K562 (cell line): Measurements from ENCODE around the gene GPHN. TPM values are rescaled to one million over a fixed set of nuclear protein-coding genes. Genes with fewer than 3 reads are reported as not detected.

Experiments
- ATAC-seq: fragments of 200-7000 bp; cut with Tn5 transposase; 3 replicates; pipeline ENCODE4 v1.9.1; 2020; ENCODE audit warnings: moderate library complexity
- BruUV-seq: library from RNA; stranded (reverse); fragments of 400-500 nt; replicated peaks from 2 replicates; lab custom pipeline; 2021; lab: Mats Ljungman, UMichigan
- CTCF ChIA-PET: fragments of 300-600 bp; formaldehyde crosslinking; extraction: SDS; loops from one replicate; lab custom pipeline; 2021; ENCODE audit warnings: low intra/inter-chr PET ratio; lab: Yijun Ruan, JAX
- POLR2A ChIA-PET: fragments of 300-600, 350-650 bp; sonication (Branson Sonifier 250); formaldehyde crosslinking; extraction: SDS; loops from one replicate; lab custom pipeline; 2021; ENCODE audit warnings: antibody characterized with exemption, inconsistent platforms; lab: Yijun Ruan, JAX
- DNase-seq, 4 experiments: peaks; one replicate each; pipeline versions ENCODE4 v3.0.0 to v3.0.0-alpha.2; 2011 to 2018; ENCODE audit warnings: low spot score in 3 of 4, mixed read lengths in 3 of 4; ENCODE audit errors: extremely low read depth in 1 of 4
- FAIRE-seq: peaks from 2 replicates; lab custom pipeline; 2011; peaks lifted over from hg19 to GRCh38; lab: Jason Lieb, UNC
- H2AFZ ChIP-seq: 2 replicates; pipeline ENCODE4 v1.6.0; 2011; ENCODE audit warnings: low read depth, low read length, control low read depth, inconsistent platforms
- H3K27ac ChIP-seq: fragments of 200-600 bp; 3 replicates; pipeline ENCODE4 v1.8.0; 2011; ENCODE audit warnings: low read depth, mild to moderate bottlenecking, control low read depth, inconsistent platforms, low read length, moderate library complexity, mixed read lengths; ENCODE audit errors: extremely low read depth
- H3K27me3 ChIP-seq, 2 experiments: fragments of 300-600 bp in 1 of 2; 2 replicates in 1 of 2; 3 replicates in 1 of 2; pipeline versions ENCODE4 v1.6.0 to v1.8.0; 2011; ENCODE audit warnings: inconsistent platforms in 2 of 2, low read length in 2 of 2, mild to moderate bottlenecking in 1 of 2, mixed read lengths in 1 of 2, moderate library complexity in 1 of 2; ENCODE audit not compliant: control insufficient read depth in 2 of 2, insufficient read depth in 2 of 2
- H3K36me3 ChIP-seq: fragments of 300-600 bp; 3 replicates; pipeline ENCODE4 v1.8.0; 2011; ENCODE audit warnings: mild to moderate bottlenecking, low read length, inconsistent platforms; ENCODE audit not compliant: control insufficient read depth, insufficient read depth
- H3K4me1 ChIP-seq, 2 experiments: fragments of 200-600 bp in 1 of 2; replicated peaks in 1 of 2; 2 replicates in 1 of 2; 3 replicates in 1 of 2; pipeline versions ENCODE4 v1.5.1 to v1.8.0; 2011; ENCODE audit warnings: inconsistent platforms in 2 of 2, low read length in 2 of 2, mild to moderate bottlenecking in 1 of 2, mixed read lengths in 1 of 2, moderate library complexity in 1 of 2; ENCODE audit not compliant: control insufficient read depth in 2 of 2, insufficient read depth in 2 of 2
- H3K4me2 ChIP-seq: 2 replicates; pipeline ENCODE4 v1.6.1; 2011; ENCODE audit warnings: low read length, control low read depth, inconsistent platforms, mixed read lengths; ENCODE audit not compliant: insufficient read depth
- H3K4me3 ChIP-seq: fragments of 200-600 bp; sonication (generic), shearing (Covaris generic); 2 replicates; pipeline ENCODE4 v1.5.1; 2016; ENCODE audit warnings: control low read depth, inconsistent platforms
- H3K79me2 ChIP-seq: fragments of 200-600 bp; 3 replicates; pipeline ENCODE4 v1.8.0; 2011; ENCODE audit warnings: low read length, inconsistent platforms; ENCODE audit not compliant: control insufficient read depth, insufficient read depth
- H3K9ac ChIP-seq, 2 experiments: 2 replicates each; pipeline versions ENCODE4 v1.6.0 to v1.6.1; 2011; ENCODE audit warnings: low read depth in 2 of 2, low read length in 2 of 2, control low read depth in 1 of 2, inconsistent platforms in 1 of 2, mild to moderate bottlenecking in 1 of 2, mixed read lengths in 1 of 2; ENCODE audit not compliant: insufficient read depth in 1 of 2
- H3K9me1 ChIP-seq: one replicate; pipeline ENCODE4 v1.6.0; 2011; ENCODE audit warnings: inconsistent platforms, mild to moderate bottlenecking, low read length, moderate library complexity; ENCODE audit not compliant: control insufficient read depth, insufficient read depth
- H3K9me3 ChIP-seq: replicated peaks from 2 replicates; pipeline ENCODE4 v1.5.1; 2011; ENCODE audit warnings: low read depth, low read length, inconsistent platforms; ENCODE audit not compliant: control insufficient read depth, insufficient read depth
- H4K20me1 ChIP-seq: replicated peaks from 2 replicates; pipeline ENCODE4 v1.6.1; 2011; ENCODE audit warnings: low read length, inconsistent platforms, mixed read lengths; ENCODE audit not compliant: control insufficient read depth, insufficient read depth
- CAMTA2 ChIP-seq: fragments of 250-450 bp; sonication (Bioruptor Pico); conservative IDR thresholded peaks from 2 replicates; pipeline ENCODE4 v1.5.1; 2022
- CEBPB ChIP-seq: fragments of 450-650 bp; IDR thresholded peaks from 2 replicates; pipeline ENCODE4 v1.6.1; 2016; ENCODE audit warnings: missing genetic modification characterization, missing compliant biosample characterization
- CEBPG ChIP-seq, 3 experiments: fragments of 200-800 bp in 1 of 3; sonication (Bioruptor generic) in 1 of 3; sonication (generic) in 1 of 3; formaldehyde crosslinking in 1 of 3; IDR thresholded peaks in 2 of 3; conservative IDR thresholded peaks in 1 of 3; 2 replicates each; pipeline versions ENCODE4 v1.6.1 to v1.8.0; 2016 to 2022; ENCODE audit warnings: missing compliant biosample characterization in 2 of 3, missing genetic modification characterization in 2 of 3, mild to moderate bottlenecking in 1 of 3, missing genetic modification reagents in 1 of 3
- WGBS: fragments of 100-300 bp; shearing (Covaris generic); methylation state at CpG from one replicate; pipeline ENCODE4 v1.1.6; 2016; ENCODE audit warnings: low coverage, mixed read lengths; ENCODE audit not compliant: insufficient coverage; ENCODE audit errors: missing lambda C conversion rate; 5-methylcytosine and 5-hydroxymethylcytosine counted together
- in situ Hi-C: fragments of 300-500 bp; cut with MboI; formaldehyde crosslinking; loops from 4 replicates; pipeline ENCODE4 v1.15.0; 2018; ENCODE audit warnings: inconsistent platforms, mixed read lengths
- intact Hi-C: fragments of 100-400 bp; cut with micrococcal nuclease; formaldehyde crosslinking; loops from 2 replicates; pipeline ENCODE4 v1.14.2; 2022
- polyA plus RNA-seq, 8 experiments: library from polyadenylated mRNA; depleted of rRNA in 4 of 8; stranded (reverse) in 5 of 8; unstranded in 3 of 8; fragments of >200 nt; fragmentation: Nextera tagmentation in 2 of 8; fragmentation: Illumina TruSeq in 1 of 8; extraction: Ambion mirVana in 2 of 8; extraction: Trizol in 1 of 8; gene quantifications; 2 replicates each; pipeline versions ENCODE4 v1.2.1 to v1.2.3, GENCODE V29; 2011 to 2014; ENCODE audit warnings: inconsistent platforms in 1 of 8, missing spikeins in 1 of 8
- total RNA-seq, 7 experiments: library from RNA; depleted of rRNA in 6 of 7; stranded (reverse); fragments of >200 nt in 6 of 7; fragmentation: Illumina TruSeq in 2 of 7; extraction: Trizol in 2 of 7; gene quantifications; 2 replicates each; pipeline versions ENCODE4 v1.2.1 to v1.2.3, GENCODE V29; 2011 to 2021; ENCODE audit warnings: low replicate concordance in 1 of 7
- TF ChIP-seq, protein P1 (sequence below): fragments of 450-650 bp; IDR thresholded peaks from 2 replicates; pipeline ENCODE4 v1.6.1; 2018; ENCODE audit warnings: mild to moderate bottlenecking, low read depth; ENCODE audit not compliant: partially characterized antibody
- TF ChIP-seq, protein P2 (sequence below): sonication (generic); formaldehyde crosslinking; IDR thresholded peaks from 2 replicates; pipeline ENCODE4 v1.8.0; 2022; ENCODE audit warnings: mild to moderate bottlenecking, missing genetic modification reagents, borderline replicate concordance

The GPHN gene
- total and polyA plus RNA-seq, 9 of the 15 experiments (the other 6 are each of a cell fraction or from before 2014, with no cell fraction given), result 5.9 to 16.0 (median 11.4) TPM

DNA sequence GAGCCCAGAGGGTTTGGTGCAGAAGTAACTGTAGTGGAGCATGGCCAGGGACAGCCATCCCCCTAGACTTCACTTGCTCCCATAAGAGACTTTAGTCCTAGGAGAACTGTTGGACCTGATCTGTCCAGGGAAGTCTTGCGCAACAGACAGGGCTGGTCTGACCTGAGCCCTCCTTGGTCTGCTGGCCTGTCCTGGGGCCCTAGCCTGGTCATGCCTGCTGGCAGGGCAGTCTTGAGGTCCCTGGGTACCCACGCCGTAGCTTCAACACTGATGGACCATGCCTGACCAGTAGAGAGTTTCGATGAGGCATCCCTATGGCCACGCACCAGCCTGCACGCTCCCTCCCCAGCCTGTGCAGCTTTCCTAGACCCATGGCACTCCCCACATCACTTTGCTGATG lies 305.7 kb downstream of the GPHN start:
- no peaks in the 10 kb centered on the region for H3K9me1 ChIP-seq
- no peak for DNase-seq
- ChIA-PET CTCF (no interaction called here), POLR2A (no interaction called here)
- H3K27ac ChIP-seq, result no peak overlapping the region
- TF ChIP-seq CEBPB, result peak; percentile 69
- TF ChIP-seq, protein P1, sequence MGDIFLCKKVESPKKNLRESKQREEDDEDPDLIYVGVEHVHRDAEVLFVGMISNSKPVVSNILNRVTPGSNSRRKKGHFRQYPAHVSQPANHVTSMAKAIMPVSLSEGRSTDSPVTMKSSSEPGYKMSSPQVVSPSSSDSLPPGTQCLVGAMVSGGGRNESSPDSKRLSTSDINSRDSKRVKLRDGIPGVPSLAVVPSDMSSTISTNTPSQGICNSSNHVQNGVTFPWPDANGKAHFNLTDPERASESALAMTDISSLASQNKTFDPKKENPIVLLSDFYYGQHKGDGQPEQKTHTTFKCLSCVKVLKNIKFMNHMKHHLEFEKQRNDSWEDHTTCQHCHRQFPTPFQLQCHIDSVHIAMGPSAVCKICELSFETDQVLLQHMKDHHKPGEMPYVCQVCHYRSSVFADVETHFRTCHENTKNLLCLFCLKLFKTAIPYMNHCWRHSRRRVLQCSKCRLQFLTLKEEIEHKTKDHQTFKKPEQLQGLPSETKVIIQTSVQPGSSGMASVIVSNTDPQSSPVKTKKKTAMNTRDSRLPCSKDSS, result no peak
- no peak for TF ChIP-seq CAMTA2 (CRISPR knock-in tag)
- TF ChIP-seq, protein P2, sequence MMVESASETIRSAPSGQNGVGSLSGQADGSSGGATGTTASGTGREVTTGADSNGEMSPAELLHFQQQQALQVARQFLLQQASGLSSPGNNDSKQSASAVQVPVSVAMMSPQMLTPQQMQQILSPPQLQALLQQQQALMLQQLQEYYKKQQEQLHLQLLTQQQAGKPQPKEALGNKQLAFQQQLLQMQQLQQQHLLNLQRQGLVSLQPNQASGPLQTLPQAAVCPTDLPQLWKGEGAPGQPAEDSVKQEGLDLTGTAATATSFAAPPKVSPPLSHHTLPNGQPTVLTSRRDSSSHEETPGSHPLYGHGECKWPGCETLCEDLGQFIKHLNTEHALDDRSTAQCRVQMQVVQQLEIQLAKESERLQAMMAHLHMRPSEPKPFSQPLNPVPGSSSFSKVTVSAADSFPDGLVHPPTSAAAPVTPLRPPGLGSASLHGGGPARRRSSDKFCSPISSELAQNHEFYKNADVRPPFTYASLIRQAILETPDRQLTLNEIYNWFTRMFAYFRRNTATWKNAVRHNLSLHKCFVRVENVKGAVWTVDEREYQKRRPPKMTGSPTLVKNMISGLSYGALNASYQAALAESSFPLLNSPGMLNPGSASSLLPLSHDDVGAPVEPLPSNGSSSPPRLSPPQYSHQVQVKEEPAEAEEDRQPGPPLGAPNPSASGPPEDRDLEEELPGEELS (CRISPR knock-in tag), result no peak
- TF ChIP-seq CEBPG (CRISPR knock-in tag; IDR thresholded peaks at IDR 0.05), result no peak
- peak in 1 of 2 experiments; percentile 66; a peak in 2 of 4 replicates for TF ChIP-seq CEBPG (tag; conservative IDR thresholded peaks at IDR 0.05 in 1 of 2, IDR thresholded peaks at IDR 0.05 in 1 of 2)
- H3K4me3 ChIP-seq, result no peak overlapping the region
- H3K36me3 ChIP-seq, result no peaks in the 10 kb centered on the region
- in situ Hi-C loops, result no loop called here
- H4K20me1 ChIP-seq, result no peaks in the 10 kb centered on the region
- intact Hi-C loops, result no loop called here
- H3K4me1 ChIP-seq, result no peaks in the 10 kb centered on the region
- no peak for ATAC-seq
- no peaks in the 10 kb centered on the region for H3K9me3 ChIP-seq
- H3K79me2 ChIP-seq, result no peaks in the 10 kb centered on the region
- no peak for FAIRE-seq
- H2AFZ ChIP-seq, result no peak overlapping the region
- no peak overlapping the region for H3K4me2 ChIP-seq
- WGBS, result 92% methylated on average over 5 of the region's 6 CpGs
- BruUV-seq, result no TSS peak
- H3K9ac ChIP-seq, result no peak overlapping the region
- H3K27me3 ChIP-seq, result no peaks in the 10 kb centered on the region
